ENCODE measurements around the gene CSRP1.
A peak's percentile ranks its signal among the peaks of the same experiment; 100 is the strongest.

CSRP1 gene

DNA sequence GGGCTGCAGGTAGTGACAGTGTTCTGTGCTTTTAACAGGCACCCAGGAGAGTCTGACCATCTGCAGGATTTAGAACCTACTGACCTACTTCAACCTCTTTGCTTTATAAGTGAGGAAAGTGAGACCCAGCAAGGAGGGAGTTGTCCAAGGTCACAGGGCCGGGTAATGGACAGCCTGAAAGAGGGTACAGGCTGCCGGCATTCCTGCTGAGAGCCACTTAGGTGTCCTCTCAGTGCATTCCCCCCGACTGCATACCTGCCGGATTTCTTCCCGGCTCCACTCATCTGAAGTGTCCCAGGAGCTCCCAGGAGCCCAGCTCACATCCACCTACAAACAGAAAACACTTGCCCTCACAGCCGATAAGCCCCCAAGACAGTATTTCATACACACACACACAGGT is 51.8 kb downstream of the CSRP1 start:
- no peak for DNase-seq (ENCODE audit: low read depth in 2 of 2)

DNA sequence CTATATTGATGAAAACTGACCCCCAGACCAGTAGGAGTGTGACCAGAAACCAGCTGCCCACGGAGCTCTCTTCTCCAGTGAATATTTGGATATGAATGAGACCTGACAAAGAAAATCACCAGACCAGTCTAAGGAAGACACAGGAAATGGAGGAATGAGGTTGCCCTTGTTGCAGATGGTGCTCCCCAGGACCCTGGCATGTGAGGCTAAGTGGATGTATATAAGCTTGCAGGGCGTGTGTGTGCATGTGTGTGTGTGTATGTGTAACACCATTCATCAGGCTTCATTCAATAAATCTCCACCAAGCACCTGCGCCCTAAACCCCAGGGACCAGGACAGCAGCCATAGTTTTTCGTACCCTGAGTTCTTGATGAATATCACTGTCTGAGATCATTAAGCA is 52.3 kb downstream of the CSRP1 start:
- no peak for DNase-seq (ENCODE audit: low read depth in 2 of 2)

DNA sequence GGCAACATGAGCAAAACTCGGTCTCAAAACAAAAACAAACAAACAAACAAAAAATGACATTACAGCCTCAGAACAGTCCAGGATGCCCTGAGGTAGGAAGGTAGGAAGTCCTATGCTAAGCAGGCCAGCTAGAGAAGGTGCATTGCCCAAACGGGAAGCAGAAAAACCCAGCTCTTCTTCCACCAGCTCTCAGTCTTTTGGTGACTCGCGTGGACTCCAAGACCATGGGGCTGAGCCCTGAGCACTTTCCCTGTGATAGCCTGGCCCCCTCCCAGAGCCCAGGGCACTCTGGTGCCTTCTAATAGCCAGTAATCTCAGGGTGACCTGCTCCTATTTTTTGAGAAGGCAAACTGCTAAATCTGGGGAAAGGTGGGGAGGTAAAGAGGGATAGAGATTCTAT is 54.1 kb downstream of the CSRP1 start:
- DNase-seq (ENCODE audit: low read depth in 2 of 2): no peak

DNA sequence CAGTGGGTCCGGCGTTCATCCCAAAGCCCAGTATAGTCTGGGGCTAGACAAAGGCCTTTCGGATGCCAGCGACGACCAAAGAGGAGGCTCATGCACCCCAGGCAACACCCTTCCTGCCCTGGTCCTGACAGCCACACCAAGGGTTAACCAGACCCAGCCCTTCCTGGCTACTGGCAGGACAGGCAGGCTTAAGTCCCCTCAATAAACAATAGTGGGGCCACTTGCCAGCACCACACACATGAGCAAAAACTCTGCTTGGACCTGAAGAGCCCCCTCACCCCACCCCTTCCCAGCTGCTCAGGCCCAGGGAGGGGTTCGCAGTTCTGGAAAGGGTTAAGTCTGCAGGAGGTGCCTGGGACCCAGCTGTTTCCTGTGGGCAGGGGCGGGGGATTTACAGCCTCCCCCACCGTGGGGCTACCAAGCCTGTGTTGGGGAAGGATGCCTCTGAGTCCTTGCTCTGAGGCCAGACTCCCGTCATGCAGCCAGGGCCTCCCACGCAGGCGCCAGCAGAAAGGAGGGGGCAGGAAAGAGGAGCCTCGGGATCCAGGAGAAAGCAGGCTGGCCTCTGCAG is 56.1 kb downstream of the CSRP1 start:
- DNase-seq (ENCODE audit: low read depth in 2 of 2): no peak

DNA sequence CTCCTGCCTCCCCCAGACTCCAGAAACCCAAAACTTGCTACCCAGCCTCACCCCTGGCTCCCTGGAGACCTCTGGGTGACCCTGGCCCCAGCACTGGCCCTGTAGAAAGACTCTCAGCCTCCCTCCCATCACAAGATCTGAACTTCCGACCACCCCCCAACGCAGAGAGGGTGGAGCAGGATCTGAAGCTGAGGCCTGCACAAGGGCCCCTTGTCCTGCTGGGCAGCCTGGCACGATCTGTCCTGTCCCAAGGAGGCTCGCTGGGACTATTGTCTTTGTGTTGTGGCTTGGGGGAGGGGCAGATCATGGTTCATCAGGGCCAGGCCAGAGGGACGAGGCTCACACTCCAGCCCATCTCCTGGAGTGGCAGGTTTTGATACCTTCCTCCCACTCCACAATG is 57.9 kb downstream of the CSRP1 start:
- DNase-seq (ENCODE audit: low read depth in 2 of 2): no peak

DNA sequence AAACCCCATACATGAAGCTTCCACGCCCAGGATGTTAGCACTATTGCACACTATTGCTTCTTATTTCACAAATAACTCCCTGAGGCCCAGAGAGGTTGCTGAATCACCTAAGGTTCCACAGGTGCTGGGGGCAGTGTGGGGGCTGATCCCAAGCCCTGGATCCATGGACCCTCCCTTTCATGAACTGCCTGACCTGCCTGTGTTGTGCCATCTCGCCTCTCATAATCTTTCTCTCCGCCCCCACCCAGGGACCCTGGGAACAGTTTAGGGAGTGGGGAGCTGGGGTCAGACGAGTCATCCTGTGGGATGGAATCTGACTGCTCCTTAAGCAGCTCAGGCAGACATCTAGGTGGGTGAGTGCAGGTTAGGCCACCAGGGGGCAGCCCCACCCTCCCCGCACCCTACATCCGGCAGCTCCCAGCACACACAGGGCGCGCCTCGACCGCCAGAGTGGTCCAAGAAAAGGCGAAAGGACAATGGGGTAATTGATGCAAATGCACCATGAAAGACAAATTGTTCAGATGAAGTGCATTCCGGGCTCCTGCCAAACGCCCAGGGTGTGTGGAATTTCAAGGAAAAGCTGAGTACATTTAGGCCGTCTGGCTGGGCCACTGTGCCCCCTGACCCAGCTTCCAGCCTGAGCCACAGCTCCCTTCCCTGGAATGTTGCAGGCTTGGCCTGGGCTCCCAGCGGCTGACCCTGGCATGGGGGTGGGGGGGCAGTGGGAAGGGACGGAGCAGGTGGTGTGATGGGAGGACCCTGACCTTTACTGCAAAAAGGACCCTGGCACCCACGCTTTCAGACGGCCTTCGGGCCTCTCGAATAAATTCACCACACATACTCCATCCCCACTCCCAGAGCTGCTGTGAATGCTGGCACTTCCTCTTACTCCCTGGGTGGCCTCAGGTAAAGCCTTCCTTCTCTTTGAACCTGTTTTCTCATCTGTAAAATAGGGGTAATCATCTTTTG is 58.7 kb downstream of the CSRP1 start:
- DNase-seq (ENCODE audit: low read depth in 2 of 2): peak in 1 of 2 donors; percentile 55

DNA sequence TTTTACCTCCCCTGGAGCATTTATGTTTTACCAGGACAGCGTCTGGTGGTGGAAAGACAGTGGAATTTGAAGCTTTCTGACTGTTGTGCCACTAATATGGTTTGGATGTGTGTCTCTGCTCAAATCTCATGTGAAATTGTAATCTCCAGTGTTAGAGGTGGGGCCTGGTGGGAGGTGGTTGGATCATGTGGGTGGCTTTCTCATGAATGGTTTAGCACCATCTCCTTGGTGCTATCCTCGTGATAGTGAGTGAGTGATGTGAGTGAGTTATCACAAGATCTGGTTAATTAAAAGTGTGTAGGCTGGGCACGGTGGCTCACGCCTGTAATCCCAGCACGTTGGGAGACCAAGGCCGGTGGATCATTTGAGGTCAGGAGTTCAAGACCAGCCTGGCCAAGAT is 61.6 kb downstream of the CSRP1 start:
- no peak for DNase-seq (ENCODE audit: low read depth in 2 of 2)

DNA sequence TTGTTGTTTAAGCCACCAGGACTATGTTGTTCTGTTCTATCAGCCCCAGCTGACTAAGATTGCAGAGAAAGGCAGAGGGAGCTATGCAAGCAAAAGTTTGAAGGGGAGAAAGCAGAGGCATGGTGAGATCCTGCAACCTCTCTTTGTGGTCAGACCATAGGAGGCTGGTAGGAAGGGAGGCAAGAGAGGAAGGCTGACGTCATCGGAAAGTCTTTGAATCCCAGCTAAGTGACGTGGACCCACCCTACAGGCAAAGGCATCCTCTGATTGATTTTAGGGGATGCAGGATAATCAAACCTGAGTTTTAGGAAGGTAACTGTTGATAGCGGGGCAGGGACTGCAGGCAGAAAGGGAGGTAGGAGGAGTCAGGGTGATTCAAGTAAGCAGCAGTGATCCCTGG is 62.1 kb downstream of the CSRP1 start:
- no peak for DNase-seq (ENCODE audit: low read depth in 2 of 2)

DNA sequence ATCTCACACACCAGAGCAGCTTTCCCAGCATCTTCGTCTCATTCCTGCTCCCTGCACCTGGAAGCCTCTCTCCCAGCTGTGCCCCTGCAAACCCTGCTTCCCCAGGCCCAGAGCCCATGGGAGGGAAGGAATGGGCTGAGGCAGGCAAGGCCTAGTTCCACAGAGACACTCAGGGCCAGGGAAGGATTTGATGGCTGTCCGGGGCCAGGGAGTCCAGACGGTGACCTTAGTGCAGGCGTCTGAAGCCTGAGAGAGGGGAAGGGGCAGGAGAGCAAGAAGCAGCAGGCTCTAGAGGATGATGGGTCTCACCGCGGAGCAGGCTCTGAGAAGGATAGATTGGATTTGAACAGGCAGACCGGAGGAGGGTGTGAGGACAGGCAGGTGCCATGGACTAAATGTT is 63.2 kb downstream of the CSRP1 start:
- DNase-seq (ENCODE audit: low read depth in 2 of 2): no peak

DNA sequence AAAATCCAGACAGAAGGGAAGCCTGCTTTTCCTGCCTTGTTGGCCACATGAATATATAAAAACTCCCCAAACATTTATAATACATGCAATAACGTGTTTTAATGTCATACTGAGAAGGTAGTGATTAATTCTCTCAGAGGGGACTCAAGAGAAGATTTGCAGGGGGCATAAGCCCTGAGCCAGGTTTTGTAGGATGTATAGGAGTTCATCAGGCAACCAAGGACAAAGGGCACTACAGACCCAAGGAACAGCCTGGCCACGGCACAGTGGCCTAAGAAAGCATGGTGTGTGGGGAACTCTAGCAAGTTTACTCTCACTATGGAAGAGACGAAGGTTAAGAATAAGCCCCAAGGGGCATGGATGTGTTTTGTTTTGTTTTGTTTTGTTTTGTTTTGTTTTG is 70.0 kb downstream of the CSRP1 start:
- no peak for DNase-seq (ENCODE audit: low read depth in 2 of 2)

DNA sequence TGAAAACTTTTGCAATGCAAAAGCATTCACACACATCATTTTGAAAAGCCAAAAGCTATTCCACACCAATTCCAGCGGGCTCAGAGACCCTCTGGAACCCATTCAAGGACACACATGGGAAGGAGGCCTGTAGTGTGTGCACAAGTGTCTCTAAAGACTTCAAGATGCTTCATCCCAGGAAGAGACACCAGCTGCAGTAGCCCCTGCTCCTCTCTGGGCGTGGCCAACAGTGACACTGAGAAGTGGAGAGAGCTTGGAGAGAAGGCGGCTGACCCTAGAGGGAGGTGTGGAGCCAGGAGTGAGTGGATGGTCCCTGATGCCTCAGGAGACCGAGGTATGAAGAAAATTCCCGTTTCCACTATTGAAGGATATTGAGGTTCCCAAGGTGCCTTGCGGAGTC is 70.5 kb downstream of the CSRP1 start:
- no peak for DNase-seq (ENCODE audit: low read depth in 2 of 2)

DNA sequence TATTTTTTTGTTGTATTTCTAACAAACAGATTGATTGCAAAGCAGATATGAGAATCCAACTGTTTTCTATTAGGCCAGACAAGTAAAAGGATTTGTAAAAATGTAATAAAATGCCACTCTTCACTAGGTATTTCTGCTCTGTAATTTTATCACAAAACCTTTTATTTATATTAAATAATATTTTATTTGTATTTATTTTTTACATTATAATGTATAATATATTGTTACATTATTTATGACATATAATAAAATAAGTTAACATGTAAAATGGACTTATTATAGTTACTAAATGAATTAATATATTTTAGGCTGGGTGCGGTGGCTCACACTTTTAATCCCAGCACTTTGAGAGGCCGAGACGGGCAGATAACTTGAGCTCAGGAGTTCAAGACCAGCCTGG is 72.7 kb downstream of the CSRP1 start:
- no peak for DNase-seq (ENCODE audit: low read depth in 2 of 2)

DNA sequence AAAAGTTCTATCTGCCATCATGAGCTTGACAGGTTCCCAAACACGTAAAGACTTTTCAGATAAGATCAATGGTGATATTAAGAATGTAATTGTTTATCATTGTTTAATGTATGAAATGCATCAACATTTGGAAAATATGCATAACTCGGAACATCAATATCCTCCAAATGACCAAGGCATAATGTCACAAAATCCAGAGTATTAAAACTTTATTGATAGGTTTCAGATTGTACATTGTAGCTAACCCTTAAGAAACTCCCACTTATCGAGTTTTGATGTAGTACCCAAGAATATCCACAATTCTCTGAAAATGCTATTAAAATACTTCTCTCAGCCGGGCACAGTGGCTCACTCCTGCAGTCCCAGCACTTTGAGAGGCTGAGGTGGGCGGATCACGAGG is 73.3 kb downstream of the CSRP1 start:
- no peak for DNase-seq (ENCODE audit: low read depth in 2 of 2)

All from stimulated activated CD8-positive, alpha-beta memory T cell treated with anti-CD3 and anti-CD28 coated beads, Interleukin-15, amount 100 ng/mL, for 48 hours (primary cell).